RWPE1 (cell line): ENCODE measurements around the gene OR11H6.
"Not testable (repeated sequence)": the region's sequence is repeated elsewhere in the genome, so short reads cannot be mapped to it uniquely, and the experiment has no call there.

Source experiments
- CTCF ChIA-PET: fragments of 350-600 bp; sonication (Branson Sonifier 250); formaldehyde crosslinking; extraction: SDS; loops from one replicate; lab custom pipeline; 2021; lab: Yijun Ruan, JAX
- POLR2A ChIA-PET: fragments of 400-600 bp; formaldehyde crosslinking; extraction: SDS; loops from one replicate; lab custom pipeline; 2020; ENCODE audit warnings: antibody characterized with exemption; ENCODE audit not compliant: low non-redundant PET; lab: Yijun Ruan, JAX
- DNase-seq: peaks from one replicate; pipeline ENCODE4 v3.0.0; 2012; ENCODE audit warnings: low spot score
- H3K27ac ChIP-seq: fragments of 450-650 bp; 2 replicates; pipeline ENCODE4 v1.5.1; 2017
- CTCF ChIP-seq: fragments of 450-650 bp; conservative IDR thresholded peaks from 2 replicates; pipeline ENCODE4 v1.5.1; 2017; ENCODE audit warnings: low read depth, mild to moderate bottlenecking

Gene OR11H6

GRCh38 chr14:20184181-20184580 is 39.3 kb upstream of the OR11H6 start:
- no peak for DNase-seq
- no peak overlapping the region for H3K27ac ChIP-seq
- TF ChIP-seq CTCF: no peak
- ChIA-PET CTCF (no interaction called here), POLR2A (no interaction called here)

GRCh38 chr14:20190596-20190995 is 32.9 kb upstream of the OR11H6 start, which contains the start of gene OR11G2:
OR11G2 (plus strand) TSS chr14:20190896; CDS start chr14:20197438, 6,542 bp downstream.
- ChIA-PET POLR2A (no interaction called here), CTCF (interaction anchor here (0.9 kb wide), 1 partner anchor 98 kb away, joined by 4 read pairs; no protein-coding TSS in a partner anchor)
- no peak within 1 kb of the TSS for H3K27ac ChIP-seq
- TF ChIP-seq CTCF: no peak
- DNase-seq: no peak

- CTCF ChIA-PET: no interaction called here
- TF ChIP-seq CTCF: no peak
- DNase-seq: no peak
- POLR2A ChIA-PET: no interaction called here
- H3K27ac ChIP-seq: no peak overlapping the region
Measured at GRCh38 chr14:20191396-20191795, 32.1 kb upstream of the OR11H6 start.

GRCh38 chr14:20194101-20194500 is 29.4 kb upstream of the OR11H6 start:
- ChIA-PET CTCF (interaction anchor here (0.7 kb wide), 1 partner anchor 25 kb away, joined by 3 read pairs; no protein-coding TSS in a partner anchor), POLR2A (no interaction called here)
- DNase-seq: no peak
- H3K27ac ChIP-seq: no peak overlapping the region
- TF ChIP-seq CTCF: no peak

- H3K27ac ChIP-seq, CTCF ChIA-PET, DNase-seq, POLR2A ChIA-PET: not testable (repeated sequence)
Measured at GRCh38 chr14:20195170-20195569, 28.3 kb upstream of the OR11H6 start.

- no peak overlapping the region for H3K27ac ChIP-seq
- POLR2A ChIA-PET: no interaction called here
- TF ChIP-seq CTCF: no peak
- DNase-seq: no peak
- CTCF ChIA-PET: no interaction called here
Measured at GRCh38 chr14:20195911-20196310, 27.6 kb upstream of the OR11H6 start.

- no peak for TF ChIP-seq CTCF
- ChIA-PET CTCF (no interaction called here), POLR2A (no interaction called here)
- no peak overlapping the region for H3K27ac ChIP-seq
- DNase-seq: no peak
Measured at GRCh38 chr14:20197459-20197858, 26.1 kb upstream of the OR11H6 start.
